H9 (cell line): ENCODE measurements around the gene MAP2K2. TPM values are rescaled to one million over a fixed set of nuclear protein-coding genes. Genes with fewer than 3 reads are reported as not detected.

ENCODE experiments used
- DNase-seq: peaks from one replicate; pipeline ENCODE4 v3.0.0-alpha.2; 2017
- H2AFZ ChIP-seq: one replicate; pipeline ENCODE4 v1.6.1; 2013; ENCODE audit warnings: mild to moderate bottlenecking, low read length, control low read depth, moderate library complexity
- H2AK5ac ChIP-seq: 2 replicates; pipeline ENCODE4 v1.6.1; 2013; ENCODE audit warnings: low read length, control low read depth, mixed read lengths; ENCODE audit not compliant: insufficient read length
- H2BK120ac ChIP-seq: one replicate; pipeline ENCODE4 v1.6.1; 2013; ENCODE audit warnings: low read depth, mild to moderate bottlenecking, low read length, control low read depth, inconsistent platforms; ENCODE audit not compliant: poor library complexity, severe bottlenecking
- H2BK12ac ChIP-seq: 2 replicates; pipeline ENCODE4 v1.6.1; 2013; ENCODE audit warnings: low read length, control low read depth, mixed read lengths, low read depth; ENCODE audit not compliant: insufficient read length
- H2BK15ac ChIP-seq: 2 replicates; pipeline ENCODE4 v1.6.1; 2013; ENCODE audit warnings: low read depth, low read length, control low read depth
- H2BK20ac ChIP-seq: one replicate; pipeline ENCODE4 v1.6.1; 2013; ENCODE audit warnings: low read depth, mild to moderate bottlenecking, low read length, control low read depth, inconsistent platforms; ENCODE audit not compliant: poor library complexity, severe bottlenecking
- H2BK5ac ChIP-seq: 2 replicates; pipeline ENCODE4 v1.6.1; 2013; ENCODE audit warnings: low read length, control low read depth, mixed read lengths; ENCODE audit not compliant: insufficient read length
- H3K14ac ChIP-seq: 2 replicates; pipeline ENCODE4 v1.6.1; 2013; ENCODE audit warnings: low read length, control low read depth; ENCODE audit not compliant: insufficient read depth
- H3K18ac ChIP-seq: 2 replicates; pipeline ENCODE4 v1.6.1; 2013; ENCODE audit warnings: low read depth, mild to moderate bottlenecking, mixed read lengths, low read length, control low read depth; ENCODE audit not compliant: insufficient read length
- H3K23ac ChIP-seq: 2 replicates; pipeline ENCODE4 v1.6.1; 2013; ENCODE audit warnings: low read length, control low read depth, mixed read lengths, low read depth; ENCODE audit not compliant: insufficient read length
- H3K23me2 ChIP-seq: 2 replicates; pipeline ENCODE4 v1.6.1; 2013; ENCODE audit warnings: low read depth, mild to moderate bottlenecking, mixed read lengths, low read length, control low read depth; ENCODE audit not compliant: insufficient read length, poor library complexity, severe bottlenecking
- H3K27ac ChIP-seq: 2 replicates; pipeline ENCODE4 v1.5.1; 2013; ENCODE audit warnings: low read length, control low read depth, mixed read lengths, low read depth; ENCODE audit not compliant: insufficient read length
- H3K27me3 ChIP-seq: 2 replicates; pipeline ENCODE4 v1.6.1; 2013; ENCODE audit warnings: low read length, control low read depth, inconsistent platforms; ENCODE audit not compliant: insufficient read depth
- H3K4ac ChIP-seq: 2 replicates; pipeline ENCODE4 v1.6.1; 2013; ENCODE audit warnings: low read depth, mild to moderate bottlenecking, control low read depth, inconsistent platforms, low read length, moderate library complexity
- H3K4me1 ChIP-seq: 2 replicates; pipeline ENCODE4 v1.6.1; 2013; ENCODE audit warnings: low read length, control low read depth, inconsistent platforms; ENCODE audit not compliant: insufficient read depth
- H3K4me2 ChIP-seq: 2 replicates; pipeline ENCODE4 v1.6.1; 2013; ENCODE audit warnings: low read length, control low read depth, mixed read lengths; ENCODE audit not compliant: insufficient read length, insufficient read depth
- H3K56ac ChIP-seq: 2 replicates; pipeline ENCODE4 v1.6.1; 2013; ENCODE audit warnings: low read depth, mild to moderate bottlenecking, mixed read lengths, low read length, control low read depth; ENCODE audit not compliant: insufficient read length
- H3K79me1 ChIP-seq: 2 replicates; pipeline ENCODE4 v1.6.1; 2013; ENCODE audit warnings: low read depth, mild to moderate bottlenecking, moderate library complexity, low read length, control low read depth, inconsistent platforms; ENCODE audit not compliant: insufficient read depth, poor library complexity, severe bottlenecking
- H3K79me2 ChIP-seq: 2 replicates; pipeline ENCODE4 v1.6.1; 2013; ENCODE audit warnings: low read length, control low read depth, inconsistent platforms; ENCODE audit not compliant: insufficient read depth
- H3K9ac ChIP-seq: 2 replicates; pipeline ENCODE4 v1.6.1; 2013; ENCODE audit warnings: low read length, control low read depth, mixed read lengths; ENCODE audit not compliant: insufficient read length; ENCODE audit errors: extremely low read depth
- H3K9me3 ChIP-seq: one replicate; pipeline ENCODE4 v1.6.1; 2013; ENCODE audit warnings: low read depth, low read length, inconsistent platforms; ENCODE audit not compliant: control insufficient read depth
- H3T11ph ChIP-seq: one replicate; pipeline ENCODE4 v1.6.1; 2013; ENCODE audit warnings: mild to moderate bottlenecking, low read length, control low read depth, inconsistent platforms
- H4K20me1 ChIP-seq: one replicate; pipeline ENCODE4 v1.6.1; 2013; ENCODE audit not compliant: control insufficient read depth, insufficient read length, insufficient read depth
- H4K5ac ChIP-seq: 2 replicates; pipeline ENCODE4 v1.6.1; 2013; ENCODE audit warnings: low read depth, mild to moderate bottlenecking, mixed read lengths, low read length, control low read depth; ENCODE audit not compliant: insufficient read length
- H4K8ac ChIP-seq: replicated peaks from 2 replicates; pipeline ENCODE4 v1.6.1; 2013; ENCODE audit warnings: low read length, control low read depth, mixed read lengths, low read depth; ENCODE audit not compliant: insufficient read length
- H4K91ac ChIP-seq: 2 replicates; pipeline ENCODE4 v1.6.1; 2013; ENCODE audit warnings: low read depth, mild to moderate bottlenecking, moderate library complexity, mixed read lengths, low read length, control low read depth; ENCODE audit not compliant: insufficient read length
- H3K27ac Mint-ChIP-seq, 3 experiments: 2 replicates in 2 of 3; 3 replicates in 1 of 3; pipeline ENCODE4 v1.8.0; 2020 to 2021; ENCODE audit warnings: mixed read lengths in 3 of 3, mild to moderate bottlenecking in 1 of 3, moderate library complexity in 1 of 3
- H3K27me3 Mint-ChIP-seq: 2 replicates; pipeline ENCODE4 v1.8.0; 2021; ENCODE audit warnings: low read depth, mild to moderate bottlenecking, moderate library complexity, mixed read lengths
- H3K36me3 Mint-ChIP-seq, 3 experiments: 2 replicates in 2 of 3; 3 replicates in 1 of 3; pipeline ENCODE4 v1.8.0; 2020 to 2021; ENCODE audit warnings: low read depth in 3 of 3, mixed read lengths in 3 of 3; ENCODE audit not compliant: insufficient read depth in 1 of 3
- H3K4me1 Mint-ChIP-seq, 2 experiments: 2 replicates each; pipeline ENCODE4 v1.8.0; 2020; ENCODE audit warnings: mixed read lengths in 2 of 2
- H3K4me3 Mint-ChIP-seq, 2 experiments: 2 replicates in 1 of 2; 3 replicates in 1 of 2; pipeline ENCODE4 v1.8.0; 2020 to 2021; ENCODE audit warnings: mild to moderate bottlenecking in 2 of 2, mixed read lengths in 2 of 2, moderate library complexity in 1 of 2
- H3K9me3 Mint-ChIP-seq, 2 experiments: 2 replicates in 1 of 2; 3 replicates in 1 of 2; pipeline ENCODE4 v1.8.0; 2020; ENCODE audit warnings: mild to moderate bottlenecking in 2 of 2, mixed read lengths in 2 of 2, moderate library complexity in 1 of 2
- WGBS: extraction: QIAGEN DNeasy Blood & Tissue Kit; methylation state at CpG from one replicate; pipeline ENCODE4 v1.1.7; 2013; ENCODE audit warnings: missing lambda C conversion rate, low lambda C conversion rate, mixed read lengths; ENCODE audit not compliant: insufficient read length; ENCODE audit errors: extremely low coverage; 5-methylcytosine and 5-hydroxymethylcytosine counted together
- total RNA-seq: library from RNA; stranded (reverse); gene quantifications from 2 replicates; pipeline ENCODE4 v1.2.1, GENCODE V29; 2021
- TF ChIP-seq, protein P1 (sequence below): fragments of 200-600 bp; sonication (generic); conservative IDR thresholded peaks from 3 replicates; pipeline ENCODE4 v1.8.0; 2021; ENCODE audit warnings: antibody characterized with exemption, mild to moderate bottlenecking

The MAP2K2 gene
- total RNA-seq, 1 experiment from 2014 or later: 167 TPM

- Histone ChIP-seq H3K18ac (no peak overlapping the region), H2AFZ (no peak overlapping the region), H3K4ac (no peak overlapping the region), H3K4me1 (no peaks in the 10 kb centered on the region), H3K23me2 (no peaks in the 10 kb centered on the region), H4K8ac (no peak overlapping the region), H4K20me1 (no peaks in the 10 kb centered on the region), H3K56ac (no peak overlapping the region), H4K91ac (no peak overlapping the region), H3K79me1 (no peaks in the 10 kb centered on the region), H4K5ac (no peak overlapping the region), H2BK120ac (no peak overlapping the region), H2BK5ac (no peak overlapping the region), H3K4me2 (no peak overlapping the region), H2AK5ac (no peak overlapping the region), H3K9me3 (no peaks in the 10 kb centered on the region), H2BK15ac (no peak overlapping the region), H2BK20ac (no peak overlapping the region), H3K14ac (no peak overlapping the region), H3K9ac (no peak overlapping the region), H3K79me2 (no peaks in the 10 kb centered on the region), H3K27ac (no peak overlapping the region), H3T11ph (no peak overlapping the region), H3K23ac (no peak overlapping the region), H2BK12ac (no peak overlapping the region), H3K27me3 (no peaks in the 10 kb centered on the region)
- H3K27me3 Mint-ChIP-seq: no peaks in the 10 kb centered on the region; the same call in 1 of the 2 replicates
- TF ChIP-seq, protein P1, sequence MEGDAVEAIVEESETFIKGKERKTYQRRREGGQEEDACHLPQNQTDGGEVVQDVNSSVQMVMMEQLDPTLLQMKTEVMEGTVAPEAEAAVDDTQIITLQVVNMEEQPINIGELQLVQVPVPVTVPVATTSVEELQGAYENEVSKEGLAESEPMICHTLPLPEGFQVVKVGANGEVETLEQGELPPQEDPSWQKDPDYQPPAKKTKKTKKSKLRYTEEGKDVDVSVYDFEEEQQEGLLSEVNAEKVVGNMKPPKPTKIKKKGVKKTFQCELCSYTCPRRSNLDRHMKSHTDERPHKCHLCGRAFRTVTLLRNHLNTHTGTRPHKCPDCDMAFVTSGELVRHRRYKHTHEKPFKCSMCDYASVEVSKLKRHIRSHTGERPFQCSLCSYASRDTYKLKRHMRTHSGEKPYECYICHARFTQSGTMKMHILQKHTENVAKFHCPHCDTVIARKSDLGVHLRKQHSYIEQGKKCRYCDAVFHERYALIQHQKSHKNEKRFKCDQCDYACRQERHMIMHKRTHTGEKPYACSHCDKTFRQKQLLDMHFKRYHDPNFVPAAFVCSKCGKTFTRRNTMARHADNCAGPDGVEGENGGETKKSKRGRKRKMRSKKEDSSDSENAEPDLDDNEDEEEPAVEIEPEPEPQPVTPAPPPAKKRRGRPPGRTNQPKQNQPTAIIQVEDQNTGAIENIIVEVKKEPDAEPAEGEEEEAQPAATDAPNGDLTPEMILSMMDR: no peak
- H3K36me3 Mint-ChIP-seq: peaks cover 57 to 86% (median 82%) of the 10 kb centered on the region in 3 experiments
- H3K9me3 Mint-ChIP-seq: peaks cover 5% of the 10 kb centered on the region in 2 experiments; a peak in 2 of 5 replicates
- no peak overlapping the region for H3K4me3 Mint-ChIP-seq
- no CpG with 5 or more reads among the region's 22 CpGs for WGBS
- no peak for DNase-seq
- no peaks in the 10 kb centered on the region for H3K4me1 Mint-ChIP-seq
- H3K27ac Mint-ChIP-seq: 0 out of 7 replicates have a peak overlapping the region, but pooled peaks of 1 of the 3 experiments have one; percentile 26
Observed at GRCh38 chr19:4113398-4114088, 10.4 kb downstream of the MAP2K2 start.
